ENCODE data around the gene KLRC3. TPM values are rescaled to one million over a fixed set of nuclear protein-coding genes. Genes with fewer than 3 reads are reported as not detected.
A peak's percentile ranks its signal among the peaks of the same experiment; 100 is the strongest.
"Not testable (repeated sequence)": the region's sequence is repeated elsewhere in the genome, so short reads cannot be mapped to it uniquely, and the experiment has no call there.

The KLRC3 gene
- total RNA-seq, 4 donors from 2014 or later = not detected

- H3K27ac ChIP-seq = peak overlapping the region in 1 of 4 donors; percentile 1
- in situ Hi-C loops (cut with MboI; ENCODE audit: low pct_ligation_motif_present in 1 of 4, low pct_unique_long_range_greater_than_20kb in 1 of 4, low sequenced_read_pairs in 3 of 4) (no loop called here), intact Hi-C loops (cut with DNase I; ENCODE audit: low total_unique reads) (no loop called here)
- no peaks in the 10 kb centered on the region for H3K9me3 ChIP-seq
- no peak for DNase-seq
- no peaks in the 10 kb centered on the region for H3K36me3 ChIP-seq
- no peaks in the 10 kb centered on the region for H3K27me3 ChIP-seq
- 36 to 50% methylated on average over 3 of the region's 3 CpGs for WGBS, 2 donors (ENCODE audit: low coverage in 1 of 2)
- TF ChIP-seq POLR2AphosphoS5 (IDR thresholded peaks at IDR 0.05) (no peak), POLR2A (IDR thresholded peaks at IDR 0.05) (no peak)
- peaks cover 4 to 40% (median 11%) of the 10 kb centered on the region in 4 donors for H3K4me1 ChIP-seq
- no peak overlapping the region for H3K4me3 ChIP-seq
Measured at GRCh38 chr12:10393291-10393690, 27.1 kb downstream of the KLRC3 start.

DNA sequence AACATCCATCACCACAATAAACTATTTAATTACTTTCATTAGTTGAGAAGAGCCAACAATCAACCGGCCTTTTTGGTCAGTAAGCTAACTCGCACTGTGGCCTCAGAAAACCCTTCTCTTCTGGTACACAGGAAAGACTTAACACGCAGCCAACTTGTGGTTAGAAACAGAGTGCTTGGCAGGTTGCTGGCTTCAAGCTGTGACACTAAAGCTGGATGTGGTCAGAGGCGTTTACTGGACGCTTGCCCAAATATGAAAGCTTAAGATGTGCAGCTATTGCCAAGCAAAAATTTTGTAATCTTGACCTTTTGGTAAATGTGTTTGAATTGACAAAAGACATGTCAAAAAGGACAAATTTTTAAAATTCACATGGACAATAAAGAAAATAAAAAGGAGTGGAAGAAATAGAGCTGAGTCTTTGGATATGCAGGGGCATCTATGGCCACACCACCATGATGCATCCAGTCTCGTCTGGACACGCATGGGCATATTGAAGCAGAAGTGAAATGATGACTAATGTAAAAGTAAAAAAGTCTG is 27.9 kb downstream of the KLRC3 start:
- Histone ChIP-seq H3K4me1 (peaks cover 4 to 36% (median 8%) of the 10 kb centered on the region in 4 donors), H3K4me3 (no peak overlapping the region), H3K36me3 (no peaks in the 10 kb centered on the region), H3K27me3 (no peaks in the 10 kb centered on the region), H3K9me3 (no peaks in the 10 kb centered on the region), H3K27ac (peak overlapping the region in 1 of 4 donors; percentile 1)
- 49 to 50% methylated on average over 6 to 7 of the region's 7 CpGs for WGBS, 2 donors (ENCODE audit: low coverage in 1 of 2)
- in situ Hi-C loops (cut with MboI; ENCODE audit: low pct_ligation_motif_present in 1 of 4, low pct_unique_long_range_greater_than_20kb in 1 of 4, low sequenced_read_pairs in 3 of 4) (no loop called here), intact Hi-C loops (cut with DNase I; ENCODE audit: low total_unique reads) (no loop called here)
- DNase-seq = peak; percentile 30
- TF ChIP-seq POLR2AphosphoS5 (IDR thresholded peaks at IDR 0.05) (no peak), EP300 (IDR thresholded peaks at IDR 0.05; ENCODE audit: low read depth) (no peak), POLR2A (IDR thresholded peaks at IDR 0.05) (no peak), CTCF (IDR thresholded peaks at IDR 0.05) (no peak)

DNA sequence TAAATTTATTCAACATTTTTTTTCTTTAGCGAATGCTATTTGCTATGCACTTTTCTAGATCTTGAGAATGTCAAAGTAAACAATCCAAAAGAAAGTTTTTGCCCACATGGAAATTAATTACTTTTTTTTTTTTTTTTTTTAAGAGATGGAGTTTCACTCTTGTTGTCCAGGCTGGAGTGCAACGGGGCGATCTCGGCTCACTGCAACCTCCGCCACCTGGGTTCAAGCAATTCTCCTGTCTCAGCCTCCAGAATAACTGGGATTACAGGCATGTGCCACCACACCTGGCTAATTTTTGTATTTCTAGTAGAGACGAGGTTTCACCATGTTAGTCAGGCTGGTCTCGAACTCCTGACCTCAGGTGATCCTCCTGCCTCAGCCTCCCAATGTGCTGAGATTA is 29.4 kb downstream of the KLRC3 start:
- intact Hi-C loops (cut with DNase I; ENCODE audit: low total_unique reads); H3K27ac ChIP-seq; in situ Hi-C loops (cut with MboI; ENCODE audit: low pct_ligation_motif_present in 1 of 4, low pct_unique_long_range_greater_than_20kb in 1 of 4, low sequenced_read_pairs in 3 of 4); H3K4me3 ChIP-seq; H3K9me3 ChIP-seq; H3K36me3 ChIP-seq; H3K27me3 ChIP-seq; DNase-seq: not testable (repeated sequence)
- WGBS, 2 donors (ENCODE audit: low coverage in 1 of 2) = 92% methylated on average over 7 of the region's 7 CpGs
- peaks cover 2 to 21% (median 5%) of the 10 kb centered on the region in 4 donors for H3K4me1 ChIP-seq

DNA sequence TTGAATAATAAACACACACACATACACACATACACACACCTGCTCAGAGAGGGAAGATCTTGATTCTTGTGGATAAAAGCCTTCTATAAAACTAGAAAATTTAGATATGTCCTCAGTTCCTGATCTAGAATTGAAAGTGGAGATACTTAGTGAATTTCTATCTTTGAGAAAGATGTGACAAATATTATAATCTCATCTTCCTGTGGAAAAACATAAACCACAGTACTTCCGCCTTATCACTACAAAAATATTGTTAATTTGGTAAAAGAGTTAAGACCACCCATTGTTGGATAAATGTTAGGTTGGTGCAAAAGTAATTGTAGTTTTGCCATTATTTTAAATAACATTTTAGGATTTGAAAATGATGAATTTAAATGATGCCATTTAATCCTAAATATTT is 30.5 kb downstream of the KLRC3 start, which contains the start of gene KLRK1:
TSS of gene KLRK1 (minus strand) at position 138 of the 400 bp plus-strand sequence. CDS start 1,231 bp downstream, outside the sequence.
- H3K9me3 ChIP-seq = no peaks in the 10 kb centered on the region
- no peaks in the 10 kb centered on the region for H3K36me3 ChIP-seq
- no peak within 1 kb of the TSS for H3K27ac ChIP-seq
- 71 to 83% methylated on average over 1 of the region's 1 CpG for WGBS, 2 donors (ENCODE audit: low coverage in 1 of 2)
- H3K4me1 ChIP-seq = peaks cover 0 to 17% (median 5%) of the 10 kb centered on the region in 4 donors
- DNase-seq = no peak
- no peak for TF ChIP-seq CTCF (IDR thresholded peaks at IDR 0.05)
- no peak for TF ChIP-seq POLR2AphosphoS5 (IDR thresholded peaks at IDR 0.05)
- TF ChIP-seq EP300 (IDR thresholded peaks at IDR 0.05; ENCODE audit: low read depth) = no peak
- TF ChIP-seq POLR2A (IDR thresholded peaks at IDR 0.05) = peak; percentile 11
- no peak within 1 kb of the TSS for H3K4me3 ChIP-seq
- intact Hi-C loops (cut with DNase I; ENCODE audit: low total_unique reads) (no loop called here), in situ Hi-C loops (cut with MboI; ENCODE audit: low pct_ligation_motif_present in 1 of 4, low pct_unique_long_range_greater_than_20kb in 1 of 4, low sequenced_read_pairs in 3 of 4) (no loop called here)
- H3K27me3 ChIP-seq = no peaks in the 10 kb centered on the region

- TF ChIP-seq POLR2A (IDR thresholded peaks at IDR 0.05) (no peak), POLR2AphosphoS5 (IDR thresholded peaks at IDR 0.05) (no peak), EP300 (IDR thresholded peaks at IDR 0.05; ENCODE audit: low read depth) (no peak), CTCF (IDR thresholded peaks at IDR 0.05) (no peak)
- Histone ChIP-seq H3K27me3 (no peaks in the 10 kb centered on the region), H3K9me3 (peaks cover 0 to 5% of the 10 kb centered on the region in 2 donors), H3K4me3 (no peak overlapping the region), H3K4me1 (peaks cover 0 to 16% (median 5%) of the 10 kb centered on the region in 4 donors), H3K36me3 (no peaks in the 10 kb centered on the region), H3K27ac (no peak overlapping the region)
- in situ Hi-C loops (cut with MboI; ENCODE audit: low pct_ligation_motif_present in 1 of 4, low pct_unique_long_range_greater_than_20kb in 1 of 4, low sequenced_read_pairs in 3 of 4) = no loop called here
- no peak for DNase-seq
- intact Hi-C loops (cut with DNase I; ENCODE audit: low total_unique reads) = no loop called here
- WGBS, 2 donors (ENCODE audit: low coverage in 1 of 2) = 72 to 77% methylated on average over 9 of the region's 9 CpGs
Measured at GRCh38 chr12:10388624-10389413, 31.6 kb downstream of the KLRC3 start.

GRCh38 chr12:10387498-10387897 is 32.9 kb downstream of the KLRC3 start:
- H3K4me3 ChIP-seq; in situ Hi-C loops (cut with MboI; ENCODE audit: low pct_ligation_motif_present in 1 of 4, low pct_unique_long_range_greater_than_20kb in 1 of 4, low sequenced_read_pairs in 3 of 4); DNase-seq; H3K36me3 ChIP-seq; H3K27ac ChIP-seq; H3K9me3 ChIP-seq; H3K27me3 ChIP-seq; intact Hi-C loops (cut with DNase I; ENCODE audit: low total_unique reads): not testable (repeated sequence)
- 87 to 88% methylated on average over 6 of the region's 6 CpGs for WGBS, 2 donors (ENCODE audit: low coverage in 1 of 2)
- H3K4me1 ChIP-seq = peaks cover 0 to 15% (median 5%) of the 10 kb centered on the region in 4 donors

Data from transverse colon (tissue), 4 donors.